GM18870 (cell line): ENCODE results near the gene PSMD6.

Experiments
- ATAC-seq: cut with Tn5 transposase; IDR thresholded peaks from one replicate; pipeline ENCODE4 v1.9.1; 2021; ENCODE audit warnings: moderate library complexity; ENCODE audit not compliant: unreplicated experiment

The PSMD6 gene

DNA sequence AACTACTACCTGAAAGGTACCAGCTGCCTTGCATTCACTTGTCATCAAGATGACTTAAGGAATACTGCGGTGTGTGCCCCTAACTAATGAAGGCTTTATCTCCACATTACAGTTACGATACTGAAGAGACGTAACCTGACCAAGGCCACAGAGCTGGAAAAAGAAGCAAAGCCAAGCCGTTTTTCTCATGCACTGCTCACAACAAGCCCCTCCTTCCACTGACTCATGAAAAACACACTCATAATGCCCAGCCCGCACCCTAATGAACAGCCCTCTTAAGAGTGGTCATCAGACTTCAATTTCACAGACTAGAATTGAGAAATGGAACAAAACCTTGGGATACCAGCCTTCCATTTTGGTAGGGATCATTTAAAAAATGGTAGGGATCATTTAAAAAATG lies 11.6 kb downstream of the PSMD6 start:
- no peak for ATAC-seq

DNA sequence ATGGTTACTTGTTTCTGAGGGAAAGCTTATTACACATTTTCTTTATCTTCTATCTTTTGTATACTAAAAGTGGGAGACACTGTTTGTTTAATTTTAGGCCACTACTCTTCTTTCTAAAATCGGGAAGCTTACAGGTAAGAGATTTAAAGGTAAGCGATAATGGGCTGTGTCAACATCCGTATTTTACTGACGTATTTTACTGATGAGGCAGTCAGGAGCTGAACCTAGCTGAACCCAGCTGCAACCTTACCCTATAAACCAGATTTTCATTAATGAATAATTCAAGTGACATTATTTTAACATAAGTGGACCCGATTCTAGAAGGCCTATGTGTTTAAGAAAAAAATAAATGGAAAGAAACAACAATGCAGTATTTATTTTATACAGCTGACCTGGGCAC lies 13.1 kb downstream of the PSMD6 start:
- ATAC-seq: no peak

DNA sequence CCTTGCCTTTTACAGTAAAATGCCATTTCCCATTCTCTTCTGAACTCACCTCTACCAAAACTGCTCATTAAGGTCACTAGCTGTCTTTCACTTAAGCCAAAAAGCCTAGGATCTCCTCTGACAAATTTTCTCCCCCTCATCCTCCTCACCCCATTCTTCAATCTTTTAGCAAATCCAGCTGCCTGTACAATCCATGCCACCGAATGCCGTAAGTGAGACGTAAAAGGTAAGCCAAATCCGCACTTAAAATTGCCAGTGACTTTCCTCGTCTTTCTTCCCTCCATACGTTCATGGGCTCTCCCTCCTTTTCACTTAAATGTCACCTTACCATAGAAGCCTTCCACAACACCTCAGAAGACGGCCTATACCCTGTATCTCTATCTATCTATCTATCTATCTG lies 13.8 kb downstream of the PSMD6 start:
- ATAC-seq: no peak

DNA sequence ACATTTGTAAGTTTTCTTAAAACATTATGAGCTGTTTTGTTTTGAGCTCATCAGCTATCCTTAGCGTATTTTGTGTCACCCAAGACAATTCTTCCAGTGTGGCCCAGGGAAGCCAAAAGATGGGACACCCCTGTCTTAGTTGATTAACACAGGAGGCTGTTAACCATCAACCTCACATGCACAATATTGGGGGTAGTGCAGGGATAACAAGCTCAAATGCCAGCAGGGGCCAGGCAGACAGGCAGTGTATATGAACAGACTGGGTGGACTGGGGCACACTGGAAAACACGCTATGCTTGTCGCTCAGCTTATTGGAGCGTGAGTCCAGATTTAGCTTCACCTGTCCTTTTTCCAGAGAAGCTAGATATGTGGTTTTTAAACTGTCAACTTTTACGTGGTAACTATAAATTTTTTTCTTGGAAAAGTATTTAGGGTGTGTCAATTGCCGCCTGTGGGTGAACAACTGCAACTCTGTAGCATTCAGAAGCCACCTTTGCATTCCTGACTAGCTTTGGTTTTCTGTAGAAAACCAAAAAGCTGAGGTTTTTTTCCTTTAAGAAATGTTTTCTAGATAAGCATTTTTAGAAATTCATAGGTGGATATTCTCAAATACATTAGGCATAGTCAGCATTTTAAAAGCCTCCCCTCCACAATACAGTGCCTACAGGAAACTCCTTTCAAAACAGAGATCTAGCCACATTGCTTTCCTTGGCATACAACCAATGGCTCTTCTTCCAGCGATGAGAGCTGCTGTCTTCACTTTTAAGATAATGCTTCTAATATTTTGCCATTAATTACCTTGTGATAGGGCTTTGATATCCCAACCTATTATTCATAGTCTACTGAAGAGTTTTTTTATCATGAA lies 14.6 kb downstream of the PSMD6 start:
- ATAC-seq: no peak

DNA sequence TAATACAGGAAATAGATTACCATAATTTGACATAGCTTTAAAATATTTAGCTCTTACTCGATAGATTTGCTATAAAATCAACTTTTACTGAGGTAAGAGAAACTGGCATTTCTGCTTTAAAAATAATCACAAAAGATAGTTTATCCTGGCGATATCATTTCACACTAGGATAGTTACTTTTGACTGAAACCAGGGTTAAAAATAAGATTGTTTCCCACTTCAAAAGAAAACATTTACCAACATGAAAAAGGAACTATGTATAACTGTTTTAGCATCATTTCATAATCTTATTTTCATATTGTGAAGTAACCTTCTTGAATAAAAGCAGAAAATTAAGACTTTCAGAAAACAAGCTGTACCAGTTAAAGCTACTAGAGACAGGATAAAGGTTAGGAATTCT lies 15.3 kb downstream of the PSMD6 start:
- no peak for ATAC-seq

DNA sequence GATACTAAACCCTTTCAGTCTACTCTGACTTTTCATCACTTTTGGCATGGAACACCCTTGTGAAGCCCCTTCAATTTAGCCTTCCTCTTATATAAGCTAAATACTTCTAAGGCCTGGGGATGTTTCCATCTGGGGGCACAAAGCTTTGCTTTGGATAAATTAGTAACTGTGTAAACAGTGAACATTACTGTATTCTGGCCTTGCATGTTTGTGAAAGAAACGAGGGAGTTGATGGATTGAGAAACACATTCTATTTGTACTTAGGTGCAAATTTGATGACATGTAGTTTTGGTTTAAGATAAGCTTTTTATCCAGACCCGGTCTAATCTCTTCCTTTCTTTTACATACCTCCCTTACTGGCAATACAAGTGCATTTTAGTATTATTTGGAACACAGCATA lies 19.7 kb downstream of the PSMD6 start:
- no peak for ATAC-seq

DNA sequence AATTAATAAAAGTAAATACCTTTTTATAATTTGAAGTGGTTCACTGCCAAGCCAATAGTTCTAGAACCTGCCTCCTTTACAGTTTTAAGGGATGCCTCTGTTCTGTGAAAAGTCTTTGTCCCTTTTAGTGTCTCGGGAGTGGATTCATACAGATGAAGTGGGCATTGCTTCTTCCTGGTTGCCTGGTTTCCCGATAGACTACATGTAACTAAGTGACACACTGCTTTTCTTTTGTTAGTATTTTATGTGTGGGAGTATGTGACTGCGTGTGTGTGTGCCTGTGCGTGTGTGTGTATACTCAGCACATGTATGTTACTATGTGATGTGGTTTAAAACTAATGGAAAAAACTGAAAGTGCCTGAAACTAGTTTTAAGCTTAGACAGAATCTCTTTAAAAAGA lies 21.1 kb downstream of the PSMD6 start:
- ATAC-seq: no peak

DNA sequence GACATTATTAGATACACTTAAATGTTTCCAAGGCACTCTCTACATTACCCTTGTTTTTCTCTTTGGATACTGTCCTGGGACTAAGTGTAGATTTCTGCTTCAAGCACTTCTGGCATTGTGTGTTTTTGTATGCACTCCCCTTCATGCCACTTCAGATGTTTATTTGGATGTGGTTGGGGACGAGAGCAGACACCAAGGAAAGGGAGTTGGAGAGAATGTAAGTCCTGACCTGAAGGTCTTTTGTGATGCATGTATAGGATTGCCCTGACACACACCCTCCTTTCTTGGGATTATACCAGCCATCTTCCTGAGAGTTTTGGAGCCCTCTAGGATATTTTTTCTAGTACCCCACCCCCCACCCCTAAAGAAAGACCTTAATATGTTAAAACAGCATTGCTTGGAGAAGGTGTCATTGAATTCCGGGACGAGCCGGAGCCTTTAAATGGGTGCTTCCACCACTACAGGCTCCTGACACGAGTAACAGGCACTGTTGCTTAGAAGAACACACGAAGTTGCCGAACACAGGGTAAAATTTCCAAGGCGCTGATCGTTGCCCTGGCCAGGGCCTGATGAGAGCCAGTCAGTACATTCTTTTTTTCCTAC lies 22.7 kb downstream of the PSMD6 start:
- no peak for ATAC-seq

GRCh38 chr3:63998852-63999754 lies 24.2 kb downstream of the PSMD6 start:
- ATAC-seq: no peak

DNA sequence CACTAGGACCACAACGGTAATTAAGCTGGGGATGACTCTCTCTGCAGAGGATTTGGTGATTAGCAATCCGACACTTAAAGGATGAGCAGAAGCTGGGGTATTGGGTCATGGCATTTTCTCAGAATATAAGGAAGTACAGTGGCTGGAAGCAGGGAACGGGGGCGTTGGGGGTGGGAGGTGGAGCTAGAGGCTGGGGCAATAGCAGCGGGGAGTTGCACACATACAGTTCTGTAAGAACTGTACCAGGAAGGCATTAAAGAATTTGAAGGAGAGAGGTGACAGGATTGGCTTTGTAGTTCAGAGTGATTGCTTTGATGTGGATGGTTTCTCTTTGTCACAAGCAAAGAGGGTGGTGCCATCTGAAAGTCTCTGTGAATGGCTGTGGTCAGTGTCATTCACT lies 28.2 kb downstream of the PSMD6 start:
- ATAC-seq: no peak

DNA sequence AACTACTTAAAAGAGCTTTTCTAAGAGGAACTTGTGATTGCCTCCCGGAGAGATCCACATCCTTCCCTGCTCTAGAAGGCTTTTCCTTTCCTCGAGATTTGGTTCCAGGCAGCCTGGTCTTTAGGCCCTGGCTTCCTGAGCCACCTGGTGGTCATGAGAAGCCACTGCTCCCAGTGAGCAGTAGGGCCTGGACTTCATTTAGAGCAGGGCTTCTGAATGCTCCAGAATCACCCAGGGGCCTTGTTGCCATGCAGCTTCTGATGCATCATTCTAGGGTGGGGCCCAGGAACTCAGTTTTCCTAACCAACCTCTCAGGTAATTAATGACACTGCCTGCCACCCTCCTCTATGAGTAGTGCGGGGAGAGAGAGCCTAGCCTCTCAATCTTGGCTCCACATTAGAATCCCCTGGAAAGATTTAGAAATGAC lies 29.6 kb downstream of the PSMD6 start:
- peak; percentile 77 for ATAC-seq

DNA sequence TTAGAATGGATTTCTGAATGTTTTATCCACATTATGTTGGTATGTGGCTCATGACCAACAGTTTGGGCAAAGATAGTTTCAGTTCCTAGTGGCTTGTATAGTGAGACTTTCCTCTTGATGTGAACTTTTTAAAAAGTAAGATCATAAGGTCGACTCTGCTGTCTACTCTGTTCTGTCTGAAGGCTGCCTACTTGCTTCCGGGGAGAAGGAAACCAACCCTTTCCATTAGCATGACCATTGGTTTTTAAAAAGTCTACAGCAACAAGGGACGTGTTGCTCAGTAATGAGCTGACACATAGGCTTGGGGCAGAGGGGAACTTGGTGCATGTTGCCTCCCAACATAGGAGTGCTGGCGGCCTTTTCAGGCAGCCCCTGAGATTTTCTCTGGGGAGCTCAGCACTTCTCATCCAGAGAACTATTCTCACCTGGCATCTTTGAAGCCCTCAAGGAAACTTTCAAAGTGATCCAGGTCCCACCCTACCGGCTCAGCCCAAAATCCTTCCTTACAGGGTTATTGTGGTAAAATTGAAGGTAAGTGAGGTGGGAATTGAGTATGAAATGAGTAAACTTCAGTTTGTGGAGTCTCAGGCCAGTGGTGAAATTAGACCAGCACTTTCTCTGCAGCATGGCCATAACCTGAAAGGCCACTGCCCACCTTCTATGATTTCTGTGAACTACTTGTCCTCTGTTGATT lies 30.6 kb downstream of the PSMD6 start:
- ATAC-seq: no peak

- no peak for ATAC-seq
Measured at GRCh38 chr3:63991666-63992065, 31.6 kb downstream of the PSMD6 start.

- ATAC-seq: no peak
Measured at GRCh38 chr3:63990733-63991132, 32.6 kb downstream of the PSMD6 start.

- ATAC-seq: no peak
Measured at GRCh38 chr3:63990204-63990603, 33.1 kb downstream of the PSMD6 start.

GRCh38 chr3:63988943-63989342 lies 34.4 kb downstream of the PSMD6 start:
- ATAC-seq: no peak

DNA sequence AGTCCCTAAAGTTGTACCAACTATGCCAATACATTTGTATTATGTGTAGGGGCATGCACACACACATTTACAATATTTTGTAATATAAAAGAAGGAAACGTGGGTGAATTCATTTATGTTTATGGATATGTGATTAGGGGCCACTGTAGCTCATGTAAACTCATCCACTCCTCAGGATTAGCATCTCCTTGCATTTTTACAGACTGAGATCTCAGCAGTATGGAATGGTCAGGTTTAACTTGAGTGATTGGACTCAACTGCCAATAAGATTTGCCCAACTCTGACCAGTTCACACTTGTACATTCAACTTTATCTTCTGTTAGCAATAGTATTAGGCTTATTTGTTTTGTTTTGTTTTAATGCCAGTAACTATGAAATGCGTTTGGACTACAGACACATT lies 36.5 kb downstream of the PSMD6 start:
- no peak for ATAC-seq

GRCh38 chr3:63986146-63986545 lies 37.1 kb downstream of the PSMD6 start:
- ATAC-seq: no peak

- ATAC-seq: no peak
Measured at GRCh38 chr3:63984391-63984790, 38.9 kb downstream of the PSMD6 start.

GRCh38 chr3:63981980-63982379 lies 41.3 kb downstream of the PSMD6 start:
- no peak for ATAC-seq
